Activated CD4-positive, alpha-beta memory T cell treated with anti-CD3 and anti-CD28 coated beads, Interleukin-2, amount 10 ng/mL, durations not matched to agents 7 days and 5 days (primary cell): Measurements from ENCODE around the gene BSPRY. TPM values are rescaled to one million over a fixed set of nuclear protein-coding genes. Genes with fewer than 3 reads are reported as not detected.
"Not testable (repeated sequence)": the region's sequence is repeated elsewhere in the genome, so short reads cannot be mapped to it uniquely, and the experiment has no call there.

Experiments
- CTCF ChIA-PET: fragments of 350-600 bp; sonication (Branson Sonifier 250); formaldehyde crosslinking; loops from one replicate; lab custom pipeline; 2021; ENCODE audit warnings: antibody characterized with exemption, inconsistent platforms; lab: Charles Lee
- POLR2A ChIA-PET: fragments of 350-600 bp; sonication (Branson Sonifier 250); formaldehyde crosslinking; loops from one replicate; lab custom pipeline; 2021; ENCODE audit warnings: antibody characterized with exemption; lab: Charles Lee
- DNase-seq: peaks from one replicate; pipeline ENCODE4 v3.0.0-alpha.2; 2020
- H3K27ac Mint-ChIP-seq: one replicate; pipeline ENCODE4 v1.8.0; 2021; ENCODE audit warnings: mild to moderate bottlenecking, mixed read lengths
- H3K27me3 Mint-ChIP-seq: one replicate; pipeline ENCODE4 v1.8.0; 2021; ENCODE audit warnings: mixed read lengths
- H3K36me3 Mint-ChIP-seq: one replicate; pipeline ENCODE4 v1.8.0; 2021; ENCODE audit warnings: low read depth, mixed read lengths
- H3K4me1 Mint-ChIP-seq: one replicate; pipeline ENCODE4 v1.8.0; 2021; ENCODE audit warnings: mixed read lengths
- H3K4me3 Mint-ChIP-seq: one replicate; pipeline ENCODE4 v1.8.0; 2021; ENCODE audit warnings: mild to moderate bottlenecking, mixed read lengths
- H3K9me3 Mint-ChIP-seq: one replicate; pipeline ENCODE4 v1.8.0; 2021; ENCODE audit warnings: mixed read lengths
- total RNA-seq, 2 experiments: library from RNA; stranded (reverse); gene quantifications; one replicate each; pipeline ENCODE4 v1.2.3, GENCODE V29; 2021

The BSPRY gene
- total RNA-seq, 2 experiments from 2014 or later, result 7.1 to 7.3 TPM

- peaks cover 3% of the 10 kb centered on the region for H3K4me1 Mint-ChIP-seq
- H3K9me3 Mint-ChIP-seq, result no peaks in the 10 kb centered on the region
- no peak overlapping the region for H3K4me3 Mint-ChIP-seq
- no peak for DNase-seq
- no peaks in the 10 kb centered on the region for H3K27me3 Mint-ChIP-seq
- ChIA-PET POLR2A (interaction anchor here (1.5 kb wide), 1 partner anchor 12 kb away, joined by 5 read pairs; the partner anchor contains the start of gene BSPRY), CTCF (interaction anchor here (1.1 kb wide), 1 partner anchor 20 kb away, joined by 3 read pairs; no protein-coding TSS in a partner anchor)
- no peaks in the 10 kb centered on the region for H3K36me3 Mint-ChIP-seq
- no peak overlapping the region for H3K27ac Mint-ChIP-seq
Observed at GRCh38 chr9:113361304-113362018, 12.1 kb downstream of the BSPRY start.

- H3K9me3 Mint-ChIP-seq, result no peaks in the 10 kb centered on the region
- no peak overlapping the region for H3K27ac Mint-ChIP-seq
- peaks cover 3% of the 10 kb centered on the region for H3K4me1 Mint-ChIP-seq
- no peak overlapping the region for H3K4me3 Mint-ChIP-seq
- no peaks in the 10 kb centered on the region for H3K36me3 Mint-ChIP-seq
- no peak for DNase-seq
- ChIA-PET POLR2A (interaction anchor here (0.6 kb wide), 1 partner anchor 11 kb away, joined by 3 read pairs; no protein-coding TSS in a partner anchor), CTCF (interaction anchor here (0.6 kb wide), 1 partner anchor 293 kb away, joined by 3 read pairs; no protein-coding TSS in a partner anchor)
- H3K27me3 Mint-ChIP-seq, result no peaks in the 10 kb centered on the region
Observed at GRCh38 chr9:113363336-113363735, 14.0 kb downstream of the BSPRY start.

DNA sequence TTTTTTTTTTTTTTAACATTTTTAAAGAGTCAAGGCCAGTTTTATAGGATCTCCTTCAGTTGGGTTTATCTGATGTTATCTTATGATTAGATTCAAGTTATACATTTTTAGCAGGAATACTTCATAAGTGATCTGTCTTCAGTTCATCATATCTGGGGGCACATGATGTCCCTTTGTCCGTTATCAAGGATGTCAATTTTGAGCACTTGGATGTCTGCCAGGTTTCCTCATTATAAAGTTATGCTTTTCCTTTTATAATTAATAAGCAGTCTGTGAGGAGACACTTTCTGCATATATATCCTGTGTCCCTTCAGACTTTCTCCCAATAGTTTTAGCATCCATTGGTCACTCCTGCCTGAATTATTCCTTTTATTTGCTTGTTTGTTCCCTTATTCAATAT is 15.6 kb downstream of the BSPRY start:
- CTCF ChIA-PET, result interaction anchor here (0.5 to 1.8 kb wide), 5 partner anchors 12 to 90 kb away, joined by 3 to 5 read pairs (median 3); partner anchors contain the start of gene BSPRY
- POLR2A ChIA-PET, result no interaction called here
- Mint-ChIP-seq H3K4me1 (peaks cover 3% of the 10 kb centered on the region), H3K4me3 (no peak overlapping the region), H3K27ac (no peak overlapping the region), H3K9me3 (no peaks in the 10 kb centered on the region), H3K27me3 (no peaks in the 10 kb centered on the region), H3K36me3 (no peaks in the 10 kb centered on the region)
- no peak for DNase-seq

DNA sequence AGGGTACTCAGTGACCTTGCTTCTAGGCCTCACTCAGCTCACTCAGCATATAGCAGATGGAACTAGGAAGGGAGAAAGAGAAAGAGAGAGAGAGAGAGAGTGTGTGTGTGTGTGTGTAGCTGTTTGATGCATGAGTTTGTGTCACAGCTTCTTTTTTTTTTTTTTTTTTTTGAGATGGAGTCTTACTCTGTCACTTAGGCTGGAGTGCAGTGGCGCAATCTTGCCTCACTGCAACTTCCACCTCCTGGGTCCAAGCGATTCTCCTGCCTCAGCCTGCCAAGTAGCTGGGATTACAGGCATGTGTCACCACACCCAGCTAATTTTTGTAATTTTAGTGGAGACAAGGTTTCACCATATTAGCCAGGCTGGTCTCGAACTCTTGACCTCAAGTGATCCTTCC is 16.3 kb downstream of the BSPRY start:
- CTCF ChIA-PET, result interaction anchor here (0.6 to 1.8 kb wide), 2 partner anchors 15 to 16 kb away, joined by 3 to 4 read pairs; partner anchors contain the start of gene BSPRY

GRCh38 chr9:113368348-113368981 is 19.1 kb downstream of the BSPRY start:
- H3K9me3 Mint-ChIP-seq, result no peaks in the 10 kb centered on the region
- ChIA-PET POLR2A (interaction anchor here (1.5 kb wide), 1 partner anchor 8 kb away, joined by 5 read pairs; the partner anchor contains the start of gene HDHD3), CTCF (interaction anchor here (0.7 to 1.0 kb wide), 2 partner anchors 20 to 218 kb away, joined by 3 to 4 read pairs; partner anchors contain the start of gene SLC31A2)
- H3K4me1 Mint-ChIP-seq, result no peaks in the 10 kb centered on the region
- H3K27me3 Mint-ChIP-seq, result no peaks in the 10 kb centered on the region
- H3K36me3 Mint-ChIP-seq, result peaks cover 9% of the 10 kb centered on the region
- no peak for DNase-seq
- no peak overlapping the region for H3K27ac Mint-ChIP-seq
- H3K4me3 Mint-ChIP-seq, result no peak overlapping the region

More for the DNA sequence above, 16.3 kb downstream of the BSPRY start:
- DNase-seq, H3K9me3 Mint-ChIP-seq, H3K27ac Mint-ChIP-seq, H3K4me3 Mint-ChIP-seq, H3K4me1 Mint-ChIP-seq, H3K27me3 Mint-ChIP-seq, POLR2A ChIA-PET, H3K36me3 Mint-ChIP-seq: not testable (repeated sequence)

GRCh38 chr9:113368982-113369854 is 19.9 kb downstream of the BSPRY start:
- Mint-ChIP-seq H3K36me3 (peaks cover 10% of the 10 kb centered on the region), H3K9me3 (no peaks in the 10 kb centered on the region), H3K27ac (no peak overlapping the region), H3K4me3 (no peak overlapping the region), H3K4me1 (no peaks in the 10 kb centered on the region), H3K27me3 (no peaks in the 10 kb centered on the region)
- no peak for DNase-seq
- POLR2A ChIA-PET, result no interaction called here
- CTCF ChIA-PET, result no interaction called here

- Mint-ChIP-seq H3K27me3 (no peaks in the 10 kb centered on the region), H3K4me1 (peaks cover 3% of the 10 kb centered on the region), H3K36me3 (peaks cover 13% of the 10 kb centered on the region), H3K9me3 (no peaks in the 10 kb centered on the region), H3K4me3 (no peak overlapping the region), H3K27ac (no peak overlapping the region)
- DNase-seq, result no peak
- CTCF ChIA-PET, result interaction anchor here (0.6 kb wide), 1 partner anchor 27 kb away, joined by 3 read pairs; no protein-coding TSS in a partner anchor
- POLR2A ChIA-PET, result no interaction called here
Observed at GRCh38 chr9:113369855-113370140, 20.5 kb downstream of the BSPRY start.

GRCh38 chr9:113370806-113371325 is 21.5 kb downstream of the BSPRY start:
- POLR2A ChIA-PET, result no interaction called here
- Mint-ChIP-seq H3K4me1 (peaks cover 13% of the 10 kb centered on the region), H3K36me3 (peaks cover 21% of the 10 kb centered on the region), H3K9me3 (no peaks in the 10 kb centered on the region), H3K27me3 (no peaks in the 10 kb centered on the region), H3K27ac (no peak overlapping the region), H3K4me3 (no peak overlapping the region)
- CTCF ChIA-PET, result no interaction called here
- no peak for DNase-seq

DNA sequence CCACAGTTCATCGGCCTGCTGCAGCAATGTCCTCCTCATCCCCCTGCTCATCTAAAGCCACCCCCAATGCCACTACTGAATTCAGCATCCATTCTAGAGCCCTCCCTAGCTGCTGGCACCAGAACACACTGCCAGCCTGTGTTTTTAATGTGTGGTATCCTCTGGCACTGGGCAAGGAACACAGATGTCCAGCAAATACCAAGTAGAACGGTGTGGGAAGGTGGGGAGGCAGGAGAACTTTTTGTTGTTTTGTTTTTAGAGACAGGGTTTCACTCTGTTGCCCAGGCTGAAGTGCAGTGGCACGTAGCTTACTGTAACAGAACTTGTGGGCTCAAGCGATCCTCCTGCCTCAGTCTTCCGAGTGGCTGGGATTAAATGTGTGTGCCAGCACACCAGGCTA is 22.7 kb downstream of the BSPRY start:
- Mint-ChIP-seq H3K27ac (no peak overlapping the region), H3K27me3 (no peaks in the 10 kb centered on the region), H3K36me3 (peaks cover 21% of the 10 kb centered on the region), H3K4me1 (peaks cover 14% of the 10 kb centered on the region), H3K4me3 (no peak overlapping the region), H3K9me3 (no peaks in the 10 kb centered on the region)
- ChIA-PET POLR2A (interaction anchor here (0.9 to 1.5 kb wide), 2 partner anchors 22 to 38 kb away, joined by 3 read pairs; partner anchors contain the start of genes C9orf43 and POLE3), CTCF (no interaction called here)
- DNase-seq, result no peak

GRCh38 chr9:113373256-113373655 is 23.9 kb downstream of the BSPRY start:
- CTCF ChIA-PET, result no interaction called here
- no peaks in the 10 kb centered on the region for H3K27me3 Mint-ChIP-seq
- H3K9me3 Mint-ChIP-seq, result no peaks in the 10 kb centered on the region
- H3K4me3 Mint-ChIP-seq, result no peak overlapping the region
- no peak for DNase-seq
- POLR2A ChIA-PET, result interaction anchor here (1.5 kb wide), 1 partner anchor 37 kb away, joined by 3 read pairs; the partner anchor contains the start of genes C9orf43 and POLE3
- H3K4me1 Mint-ChIP-seq, result peaks cover 16% of the 10 kb centered on the region
- H3K36me3 Mint-ChIP-seq, result peaks cover 21% of the 10 kb centered on the region
- no peak overlapping the region for H3K27ac Mint-ChIP-seq

DNA sequence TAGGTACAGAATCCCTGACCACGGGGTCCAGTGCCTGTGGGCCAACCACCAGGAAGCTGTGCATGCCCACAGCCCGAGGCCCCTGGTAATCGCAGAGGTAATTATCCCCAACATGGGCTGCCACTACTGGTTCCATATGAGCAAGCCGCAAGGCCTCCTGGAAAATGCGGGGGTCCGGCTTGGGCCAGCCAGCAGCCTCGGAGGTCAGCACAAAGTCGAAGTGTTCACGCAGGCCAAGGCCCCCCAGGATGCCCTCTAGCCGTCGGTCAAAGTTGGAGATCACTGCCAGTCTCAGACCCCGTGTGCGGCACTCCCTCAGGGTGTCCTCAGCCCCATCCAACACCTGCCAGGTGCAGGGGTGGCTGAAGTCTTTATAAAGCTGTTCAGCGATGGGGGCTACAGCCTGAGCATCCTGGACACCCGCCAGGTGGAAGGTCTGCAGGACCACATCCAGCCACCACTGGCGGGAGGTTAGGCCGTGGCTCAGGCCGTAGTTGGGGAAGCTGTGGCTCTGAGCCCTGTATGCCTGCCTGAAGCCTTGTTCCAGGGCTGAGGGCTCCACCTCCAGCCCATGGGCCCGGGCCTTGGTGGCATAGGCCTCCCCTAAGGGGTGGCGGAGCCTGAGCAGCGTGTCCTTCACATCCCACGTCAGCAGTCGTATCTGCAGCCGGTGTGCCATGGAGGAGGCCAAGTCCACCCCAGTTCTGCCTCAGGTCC is 24.5 kb downstream of the BSPRY start:
- CTCF ChIA-PET, result no interaction called here
- POLR2A ChIA-PET, result interaction anchor here (0.6 to 0.7 kb wide), 2 partner anchors 23 to 98 kb away, joined by 3 read pairs; no protein-coding TSS in a partner anchor
- Mint-ChIP-seq H3K36me3 (peaks cover 21% of the 10 kb centered on the region), H3K27me3 (no peaks in the 10 kb centered on the region), H3K4me1 (peaks cover 16% of the 10 kb centered on the region), H3K27ac (no peak overlapping the region), H3K4me3 (no peak overlapping the region), H3K9me3 (no peaks in the 10 kb centered on the region)
- no peak for DNase-seq
